Chondrocyte (in vitro differentiated cells): Measurements from ENCODE around the gene CHRND. TPM values are rescaled to one million over a fixed set of nuclear protein-coding genes. Genes with fewer than 3 reads are reported as not detected.

Experiments used
- DNase-seq: peaks from one replicate; pipeline ENCODE4 v3.0.0; 2021; ENCODE audit warnings: mixed read lengths, low spot score
- H3K27ac Mint-ChIP-seq: one replicate; pipeline ENCODE4 v1.8.0; 2021; ENCODE audit warnings: mild to moderate bottlenecking, moderate library complexity, mixed read lengths; ENCODE audit not compliant: unreplicated experiment
- H3K27me3 Mint-ChIP-seq: 2 replicates; pipeline ENCODE4 v1.8.0; 2021; ENCODE audit warnings: low read depth, mixed read lengths
- H3K36me3 Mint-ChIP-seq: 2 replicates; pipeline ENCODE4 v1.8.0; 2021; ENCODE audit warnings: low read depth, mixed read lengths
- H3K4me1 Mint-ChIP-seq: 2 replicates; pipeline ENCODE4 v1.8.0; 2021; ENCODE audit warnings: low read depth, mild to moderate bottlenecking, mixed read lengths
- H3K4me3 Mint-ChIP-seq: one replicate; pipeline ENCODE4 v1.8.0; 2021; ENCODE audit warnings: mild to moderate bottlenecking, moderate library complexity, mixed read lengths; ENCODE audit not compliant: unreplicated experiment
- H3K9me3 Mint-ChIP-seq: 2 replicates; pipeline ENCODE4 v1.8.0; 2021; ENCODE audit warnings: low read depth, mixed read lengths
- total RNA-seq: library from RNA; stranded (reverse); gene quantifications from 3 replicates; pipeline ENCODE4 v1.2.1, GENCODE V29; 2021
- TF ChIP-seq, protein P1 (sequence below): fragments of 200-600 bp; sonication (generic); IDR thresholded peaks from 2 replicates; pipeline ENCODE4 v1.5.0; 2021; ENCODE audit warnings: antibody characterized with exemption, mild to moderate bottlenecking, moderate library complexity

The CHRND gene
- total RNA-seq, 1 donor from 2014 or later: not detected

DNA sequence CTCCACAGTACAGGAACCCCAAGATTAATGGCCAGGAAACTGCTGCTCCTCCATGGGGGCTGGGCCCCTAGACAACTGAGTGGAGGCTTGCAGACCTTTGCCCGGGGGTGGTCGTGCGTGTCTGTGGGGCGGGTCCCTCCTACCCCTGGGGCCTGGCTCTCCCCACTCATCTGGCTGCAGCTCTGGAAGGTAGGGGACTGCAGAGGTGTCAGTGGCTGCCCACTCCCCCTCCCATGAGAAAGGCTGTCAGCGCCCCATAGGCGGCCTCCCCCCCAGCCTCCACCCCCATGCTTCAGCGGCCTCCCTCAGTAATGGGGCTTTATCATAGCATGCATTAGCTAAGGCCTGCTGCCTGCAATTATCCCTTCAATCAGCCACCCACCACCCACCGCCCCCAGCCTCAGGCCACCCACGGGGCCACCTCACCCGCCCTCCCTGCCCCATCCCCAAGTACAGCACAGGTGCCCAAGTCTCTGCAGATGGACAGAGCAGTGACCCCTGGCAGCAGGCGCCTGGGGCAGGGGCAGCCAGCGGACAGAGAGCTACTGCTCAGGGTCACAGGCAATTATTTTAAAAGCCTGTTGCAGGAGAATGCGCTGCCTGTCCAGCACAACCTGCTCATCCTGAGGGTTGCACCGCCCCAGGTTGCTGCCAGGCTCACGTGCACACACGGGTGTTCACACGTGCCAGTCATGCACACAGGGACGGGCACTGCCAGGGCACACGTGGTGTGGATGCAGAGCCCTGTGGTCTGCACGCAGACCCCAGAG is 29.3 kb upstream of the CHRND start:
- no peak overlapping the region for H3K4me3 Mint-ChIP-seq
- H3K36me3 Mint-ChIP-seq: no peaks in the 10 kb centered on the region
- no peaks in the 10 kb centered on the region for H3K4me1 Mint-ChIP-seq
- peaks cover 19% of the 10 kb centered on the region for H3K27me3 Mint-ChIP-seq
- TF ChIP-seq, protein P1, sequence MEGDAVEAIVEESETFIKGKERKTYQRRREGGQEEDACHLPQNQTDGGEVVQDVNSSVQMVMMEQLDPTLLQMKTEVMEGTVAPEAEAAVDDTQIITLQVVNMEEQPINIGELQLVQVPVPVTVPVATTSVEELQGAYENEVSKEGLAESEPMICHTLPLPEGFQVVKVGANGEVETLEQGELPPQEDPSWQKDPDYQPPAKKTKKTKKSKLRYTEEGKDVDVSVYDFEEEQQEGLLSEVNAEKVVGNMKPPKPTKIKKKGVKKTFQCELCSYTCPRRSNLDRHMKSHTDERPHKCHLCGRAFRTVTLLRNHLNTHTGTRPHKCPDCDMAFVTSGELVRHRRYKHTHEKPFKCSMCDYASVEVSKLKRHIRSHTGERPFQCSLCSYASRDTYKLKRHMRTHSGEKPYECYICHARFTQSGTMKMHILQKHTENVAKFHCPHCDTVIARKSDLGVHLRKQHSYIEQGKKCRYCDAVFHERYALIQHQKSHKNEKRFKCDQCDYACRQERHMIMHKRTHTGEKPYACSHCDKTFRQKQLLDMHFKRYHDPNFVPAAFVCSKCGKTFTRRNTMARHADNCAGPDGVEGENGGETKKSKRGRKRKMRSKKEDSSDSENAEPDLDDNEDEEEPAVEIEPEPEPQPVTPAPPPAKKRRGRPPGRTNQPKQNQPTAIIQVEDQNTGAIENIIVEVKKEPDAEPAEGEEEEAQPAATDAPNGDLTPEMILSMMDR: no peak
- no peaks in the 10 kb centered on the region for H3K9me3 Mint-ChIP-seq
- H3K27ac Mint-ChIP-seq: no peak overlapping the region
- no peak for DNase-seq

DNA sequence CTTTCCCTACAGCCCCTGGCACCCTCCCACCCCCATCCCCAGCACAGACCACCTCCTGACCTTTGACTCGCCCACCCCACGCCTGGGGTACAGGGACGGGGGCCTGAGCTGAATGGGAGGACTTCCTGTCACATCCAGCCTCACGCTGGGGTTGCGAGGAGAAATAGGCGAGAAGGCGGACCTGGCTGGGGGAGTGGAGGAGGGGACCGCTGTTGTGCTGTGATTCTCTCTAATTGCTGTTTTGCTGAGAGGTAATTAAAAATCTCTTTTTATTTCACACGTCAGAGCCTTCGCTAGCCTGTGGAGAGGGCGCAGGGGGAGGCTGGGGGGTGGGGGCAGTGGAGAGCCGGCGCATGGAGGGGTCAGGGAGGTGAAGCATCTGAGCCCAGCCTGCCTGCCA is 28.6 kb upstream of the CHRND start:
- H3K4me3 Mint-ChIP-seq: no peak overlapping the region
- TF ChIP-seq, protein P1: no peak
- no peak for DNase-seq
- peaks cover 21% of the 10 kb centered on the region for H3K27me3 Mint-ChIP-seq
- no peaks in the 10 kb centered on the region for H3K36me3 Mint-ChIP-seq
- H3K9me3 Mint-ChIP-seq: no peaks in the 10 kb centered on the region
- no peak overlapping the region for H3K27ac Mint-ChIP-seq
- peaks cover under 1% of the 10 kb centered on the region for H3K4me1 Mint-ChIP-seq

DNA sequence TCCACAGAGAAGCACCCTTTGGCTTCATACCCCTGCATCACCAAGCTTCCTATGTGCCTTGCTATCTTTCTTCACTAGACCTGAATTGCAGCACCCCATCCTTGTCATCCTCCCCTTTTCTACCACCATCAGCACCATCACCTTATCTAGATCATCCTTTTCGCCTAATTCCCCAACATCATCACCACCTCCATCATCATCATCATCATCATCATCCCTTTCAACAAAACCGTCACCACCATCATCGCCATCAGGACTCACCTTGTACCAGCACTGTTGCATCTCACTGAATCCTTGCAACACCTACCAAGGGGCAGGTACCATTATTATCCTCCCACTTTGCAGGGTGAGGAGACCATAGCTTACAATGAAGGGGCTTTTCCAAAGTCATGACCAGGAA is 27.5 kb upstream of the CHRND start:
- Mint-ChIP-seq H3K4me3 (no peak overlapping the region), H3K4me1 (peaks cover 4% of the 10 kb centered on the region), H3K27me3 (peaks cover 24% of the 10 kb centered on the region), H3K36me3 (no peaks in the 10 kb centered on the region), H3K9me3 (no peaks in the 10 kb centered on the region), H3K27ac (no peak overlapping the region)
- TF ChIP-seq, protein P1: no peak
- no peak for DNase-seq

DNA sequence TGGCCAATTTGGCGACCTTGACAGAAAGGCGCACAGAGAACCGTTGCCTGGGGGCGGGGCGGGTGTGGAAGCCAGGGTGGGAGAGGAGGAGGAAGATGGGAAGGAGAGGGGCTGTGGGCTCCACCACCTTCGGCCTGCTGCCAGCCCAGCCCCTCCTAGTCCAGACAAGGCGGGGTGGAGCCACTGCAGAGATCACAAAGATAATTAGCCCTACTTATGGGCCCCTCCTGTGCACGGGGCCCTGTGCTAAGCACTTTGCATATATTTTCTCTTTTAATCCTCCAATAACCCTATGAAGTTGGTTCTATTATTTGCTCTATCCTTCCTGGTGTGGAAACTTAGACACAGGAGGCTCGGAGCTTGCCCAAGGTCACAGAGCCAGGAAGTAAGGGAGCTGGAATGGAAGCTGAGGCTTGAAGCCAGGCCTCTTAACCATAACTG is 24.6 kb upstream of the CHRND start:
- Mint-ChIP-seq H3K4me3 (no peak overlapping the region), H3K27me3 (peaks cover 45% of the 10 kb centered on the region), H3K4me1 (peaks cover 9% of the 10 kb centered on the region), H3K36me3 (no peaks in the 10 kb centered on the region), H3K9me3 (no peaks in the 10 kb centered on the region), H3K27ac (no peak overlapping the region)
- TF ChIP-seq, protein P1: no peak
- no peak for DNase-seq

DNA sequence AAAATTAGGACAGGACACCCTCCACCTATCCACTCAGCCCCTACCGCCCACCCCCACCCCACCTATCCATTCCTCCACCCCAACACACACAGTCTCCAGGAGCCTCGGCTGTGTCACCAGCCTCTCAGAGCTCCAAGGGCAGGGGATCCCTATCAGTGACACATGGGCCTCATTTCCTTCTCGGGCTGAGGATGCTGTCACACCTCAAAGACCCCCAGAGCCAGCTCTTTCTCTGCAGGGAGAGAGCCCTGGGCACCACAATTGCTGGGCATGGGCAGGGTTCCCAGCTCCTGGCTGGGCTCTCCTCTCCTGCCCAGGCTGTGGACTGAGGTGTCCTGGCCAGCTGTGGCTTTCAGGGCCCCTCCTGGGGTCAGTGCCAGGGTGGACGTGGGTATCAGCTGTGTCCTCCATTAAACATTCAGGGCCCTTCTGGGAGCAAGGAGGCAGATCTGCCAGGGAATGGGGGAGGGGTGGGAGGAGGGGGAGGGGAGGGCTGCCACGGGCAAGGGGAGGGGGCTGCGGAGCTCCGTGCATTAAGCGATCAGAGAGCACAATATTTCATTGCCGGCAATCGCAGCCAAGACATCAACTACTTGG is 24.1 kb upstream of the CHRND start:
- Mint-ChIP-seq H3K9me3 (no peaks in the 10 kb centered on the region), H3K27ac (no peak overlapping the region), H3K4me1 (peaks cover 9% of the 10 kb centered on the region), H3K36me3 (no peaks in the 10 kb centered on the region), H3K27me3 (peaks cover 45% of the 10 kb centered on the region), H3K4me3 (no peak overlapping the region)
- TF ChIP-seq, protein P1: no peak
- no peak for DNase-seq
